Activated CD4-positive, CD25-positive, alpha-beta regulatory T cell treated with anti-CD3 and anti-CD28 coated beads, Interleukin-2, amount 50 U/mL, for 16 hours (primary cell): ENCODE measurements around the gene NQO1.

Source experiments
- DNase-seq: peaks from one replicate; pipeline ENCODE4 v3.0.0-alpha.2; 2020; ENCODE audit warnings: low read depth, low spot score

Gene NQO1

DNA sequence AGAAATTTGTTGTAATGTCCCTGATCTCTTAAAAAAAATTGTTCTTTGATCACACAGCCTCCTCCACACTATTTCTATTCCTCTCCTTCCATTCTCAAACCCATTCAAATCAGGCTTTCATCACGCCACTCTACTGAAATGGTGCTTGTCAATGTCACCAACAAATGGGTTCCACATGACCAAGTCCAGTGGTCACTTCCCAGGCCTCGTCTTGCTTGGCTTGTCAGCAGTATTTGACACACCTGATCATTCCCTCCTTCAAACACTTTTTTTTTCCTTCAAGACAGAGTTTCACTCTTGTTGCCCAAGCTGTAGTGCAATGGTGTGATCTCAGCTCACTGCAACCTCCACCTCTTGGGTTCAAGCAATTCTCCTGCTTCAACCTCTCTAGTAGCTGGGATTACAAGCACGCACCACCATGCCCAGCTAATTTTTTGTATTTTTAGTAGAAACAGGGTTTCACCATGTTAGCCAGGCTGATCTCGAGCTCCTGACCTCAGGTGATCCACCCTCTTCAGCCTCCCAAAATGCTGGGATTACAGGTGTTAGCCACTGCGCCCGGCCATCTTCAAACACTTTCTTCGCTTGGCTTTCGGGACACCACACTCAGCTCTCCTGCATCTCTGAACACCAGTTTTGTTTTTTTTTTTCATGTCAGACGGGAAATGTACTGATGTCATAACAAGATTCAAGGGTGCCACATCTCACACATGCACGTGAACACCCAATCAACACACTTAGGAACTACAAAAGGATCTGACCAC, 18.3 kb downstream of the NQO1 start:
- no peak for DNase-seq

- no peak for DNase-seq
Observed at GRCh38 chr16:69706975-69707340, 19.4 kb downstream of the NQO1 start.

DNA sequence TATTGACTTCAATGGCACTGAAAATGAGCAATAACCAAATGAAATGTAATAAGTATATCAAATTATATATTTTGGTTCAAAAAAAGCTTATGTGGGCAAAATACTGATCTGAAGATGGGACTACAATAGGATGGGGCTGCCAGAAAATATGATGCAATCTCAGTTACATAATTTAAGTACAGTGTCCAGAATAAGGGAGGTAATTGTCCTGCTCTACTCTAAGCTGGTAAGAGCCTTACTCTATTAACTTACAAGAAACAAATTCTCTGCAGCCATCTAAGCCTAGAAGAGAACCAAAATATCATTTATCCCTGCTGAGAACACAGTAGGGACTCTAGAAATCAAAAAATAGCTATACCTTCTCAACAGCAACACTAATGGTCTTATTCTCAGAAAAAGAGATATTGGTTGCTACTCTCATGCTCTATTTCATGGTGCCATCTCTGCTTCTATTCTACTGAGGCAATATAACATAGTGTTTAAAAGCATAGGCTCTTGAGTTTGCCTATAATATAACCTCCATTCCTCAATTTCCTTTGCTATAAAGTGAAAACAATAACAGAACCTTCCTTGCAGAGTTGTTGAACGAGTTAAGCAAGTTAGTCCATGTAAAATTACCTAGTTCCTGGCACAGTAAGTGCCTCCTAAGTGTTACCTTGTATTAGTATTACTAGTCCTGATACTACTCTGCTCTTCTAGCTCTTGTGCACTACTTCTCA, 19.9 kb downstream of the NQO1 start:
- no peak for DNase-seq

GRCh38 chr16:69703638-69704037, 22.7 kb downstream of the NQO1 start:
- DNase-seq = no peak

GRCh38 chr16:69701866-69702265, 24.5 kb downstream of the NQO1 start:
- DNase-seq = no peak

GRCh38 chr16:69701452-69701851, 24.9 kb downstream of the NQO1 start:
- no peak for DNase-seq

- no peak for DNase-seq
Observed at GRCh38 chr16:69699915-69700314, 26.4 kb downstream of the NQO1 start.

DNA sequence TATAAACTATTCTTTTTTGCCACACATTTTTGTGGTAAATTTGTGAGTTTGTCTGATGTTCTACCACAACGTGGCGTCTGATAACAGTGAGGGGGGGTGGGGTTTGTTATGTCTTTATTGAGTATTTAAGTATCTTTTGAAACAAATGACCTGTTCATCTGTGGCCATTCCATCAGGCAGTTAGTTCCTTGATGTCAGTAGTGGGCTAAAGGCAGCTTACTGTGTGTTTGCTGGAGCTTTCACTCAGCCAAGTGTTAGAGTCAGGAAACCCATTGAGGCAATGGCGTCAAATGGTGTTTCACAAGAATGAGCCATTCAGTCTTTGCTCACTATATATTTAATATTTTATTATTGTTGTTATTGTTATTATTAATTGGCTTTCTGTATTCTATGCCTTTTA, 28.0 kb downstream of the NQO1 start:
- DNase-seq = no peak

DNA sequence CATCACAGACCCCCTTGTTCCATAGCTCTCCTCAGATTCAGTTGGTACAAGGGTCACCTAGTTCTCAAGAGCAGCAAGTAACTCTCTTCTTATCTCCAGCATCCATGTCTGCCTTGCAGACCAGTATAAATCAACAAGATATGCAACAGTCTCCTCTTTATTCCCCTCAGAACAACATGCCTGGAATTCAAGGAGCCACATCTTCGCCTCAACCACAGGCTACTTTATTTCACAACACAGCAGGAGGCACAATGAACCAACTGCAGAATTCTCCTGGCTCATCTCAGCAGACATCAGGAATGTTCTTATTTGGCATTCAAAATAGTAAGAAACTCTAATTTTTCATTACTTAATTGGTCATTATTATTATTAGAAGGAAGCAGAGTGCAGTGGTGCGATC, 32.4 kb downstream of the NQO1 start:
- DNase-seq = no peak

DNA sequence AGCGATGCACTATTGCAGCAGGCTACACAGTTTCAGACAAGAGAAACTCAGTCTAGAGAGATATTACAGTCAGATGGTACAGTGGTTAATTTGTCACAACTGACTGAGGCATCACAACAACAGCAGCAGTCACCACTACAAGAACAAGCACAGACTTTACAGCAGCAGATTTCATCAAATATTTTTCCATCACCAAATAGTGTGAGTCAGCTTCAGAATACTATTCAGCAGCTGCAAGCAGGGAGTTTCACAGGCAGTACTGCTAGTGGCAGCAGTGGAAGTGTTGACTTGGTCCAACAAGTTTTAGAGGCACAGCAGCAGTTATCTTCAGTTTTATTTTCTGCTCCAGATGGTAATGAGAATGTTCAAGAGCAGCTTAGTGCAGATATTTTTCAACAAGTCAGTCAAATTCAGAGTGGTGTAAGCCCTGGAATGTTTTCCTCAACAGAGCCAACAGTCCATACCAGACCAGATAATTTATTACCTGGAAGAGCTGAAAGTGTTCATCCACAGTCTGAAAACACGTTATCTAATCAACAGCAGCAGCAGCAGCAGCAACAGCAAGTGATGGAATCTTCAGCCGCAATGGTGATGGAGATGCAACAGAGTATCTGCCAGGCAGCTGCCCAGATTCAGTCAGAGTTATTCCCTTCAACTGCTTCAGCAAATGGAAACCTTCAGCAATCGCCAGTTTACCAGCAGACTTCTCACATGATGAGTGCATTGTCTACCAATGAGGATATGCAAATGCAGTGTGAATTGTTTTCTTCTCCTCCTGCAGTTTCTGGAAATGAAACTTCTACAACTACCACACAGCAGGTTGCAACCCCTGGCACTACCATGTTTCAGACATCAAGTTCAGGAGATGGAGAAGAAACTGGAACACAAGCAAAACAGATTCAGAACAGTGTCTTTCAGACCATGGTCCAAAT, 34.1 kb downstream of the NQO1 start:
- no peak for DNase-seq

DNA sequence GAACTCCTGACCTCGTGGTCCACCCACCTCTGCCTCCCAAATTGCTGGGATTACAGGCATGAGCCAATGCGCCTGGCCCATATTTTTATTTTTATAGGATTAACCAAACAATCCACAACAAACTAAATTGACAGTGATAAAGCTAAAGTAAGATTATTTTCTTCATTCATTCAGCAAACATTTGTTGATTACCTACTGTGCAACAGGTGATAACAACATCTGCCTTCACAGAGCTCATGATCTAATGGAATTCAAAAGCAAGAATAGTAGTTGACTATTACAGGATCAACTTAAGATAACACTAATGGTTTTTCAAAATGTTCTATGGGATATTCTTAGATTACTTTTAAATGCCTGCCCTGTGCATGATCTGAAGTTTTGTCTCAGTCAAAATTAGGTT, 37.8 kb downstream of the NQO1 start:
- no peak for DNase-seq

GRCh38 chr16:69680358-69680757, 46.0 kb downstream of the NQO1 start:
- no peak for DNase-seq

DNA sequence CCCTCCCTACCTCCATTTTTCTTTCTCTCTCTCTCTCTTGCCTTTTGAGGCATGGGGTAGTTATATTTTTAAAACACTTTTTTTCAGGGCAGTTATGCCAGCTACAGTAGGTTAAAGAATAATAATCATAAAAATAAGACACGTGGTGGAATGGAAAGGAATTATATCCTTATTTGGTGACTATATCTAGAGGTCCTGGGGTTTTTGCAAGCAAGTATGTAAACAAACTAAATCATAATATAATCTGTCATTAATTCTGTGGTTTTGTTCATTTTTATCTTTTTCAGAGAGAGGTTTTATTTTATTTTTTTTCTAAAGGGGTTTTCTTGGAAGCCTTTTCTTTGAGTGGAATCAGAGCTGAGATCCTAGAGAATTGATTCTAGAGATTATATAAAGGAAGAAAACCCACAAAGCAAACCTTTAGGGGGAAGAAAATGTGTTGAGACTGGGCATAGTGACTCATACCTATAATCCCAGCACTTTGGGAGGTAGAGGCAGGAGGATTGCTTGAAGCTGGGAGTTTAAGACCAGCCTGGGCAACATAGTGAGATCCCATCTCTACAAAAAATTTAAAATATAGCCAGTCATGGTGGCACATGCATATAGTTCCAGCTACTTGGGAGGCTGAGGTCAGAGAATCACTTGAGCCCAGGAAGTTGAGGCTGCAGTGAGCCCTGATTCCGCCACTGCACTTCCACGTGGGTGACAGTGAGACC, 53.2 kb downstream of the NQO1 start:
- DNase-seq = no peak

- DNase-seq = no peak
Observed at GRCh38 chr16:69672315-69672997, 53.9 kb downstream of the NQO1 start.

GRCh38 chr16:69669577-69669976, 56.8 kb downstream of the NQO1 start:
- DNase-seq = no peak

DNA sequence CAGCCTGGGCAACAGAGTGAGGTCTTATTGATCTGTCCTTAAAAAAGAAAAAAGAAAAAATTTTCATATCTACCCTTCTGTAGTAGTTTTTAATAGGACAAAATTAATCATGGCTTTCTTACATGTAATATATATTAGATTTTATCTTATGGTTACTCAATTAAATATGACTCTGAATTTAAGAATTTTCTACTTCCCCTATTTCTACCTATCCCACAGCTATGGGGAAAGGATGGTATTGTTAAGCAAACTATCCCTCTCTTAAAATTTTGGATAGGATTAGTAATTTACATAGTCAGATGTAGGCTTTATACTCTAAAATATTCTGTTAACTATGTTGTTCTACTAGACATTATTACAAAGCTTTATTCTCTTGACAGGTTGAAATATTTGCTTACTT, 62.5 kb downstream of the NQO1 start:
- DNase-seq = no peak

GRCh38 chr16:69662901-69663300, 63.5 kb downstream of the NQO1 start:
- DNase-seq = no peak

GRCh38 chr16:69660166-69660565, 66.2 kb downstream of the NQO1 start:
- no peak for DNase-seq
